GM12873 (cell line): ENCODE data around the gene ANG.

ENCODE experiments used
- TF ChIP-seq, protein P1 (sequence below): IDR thresholded peaks from 2 replicates; pipeline ENCODE4 v1.5.1; 2012; ENCODE audit warnings: low read depth, mild to moderate bottlenecking, moderate library complexity, low read length, control low read depth; ENCODE audit not compliant: insufficient read depth; ENCODE audit errors: missing control alignments

The ANG gene

GRCh38 chr14:20680843-20681347 lies 7.7 kb upstream of the ANG start:
- TF ChIP-seq, protein P1, sequence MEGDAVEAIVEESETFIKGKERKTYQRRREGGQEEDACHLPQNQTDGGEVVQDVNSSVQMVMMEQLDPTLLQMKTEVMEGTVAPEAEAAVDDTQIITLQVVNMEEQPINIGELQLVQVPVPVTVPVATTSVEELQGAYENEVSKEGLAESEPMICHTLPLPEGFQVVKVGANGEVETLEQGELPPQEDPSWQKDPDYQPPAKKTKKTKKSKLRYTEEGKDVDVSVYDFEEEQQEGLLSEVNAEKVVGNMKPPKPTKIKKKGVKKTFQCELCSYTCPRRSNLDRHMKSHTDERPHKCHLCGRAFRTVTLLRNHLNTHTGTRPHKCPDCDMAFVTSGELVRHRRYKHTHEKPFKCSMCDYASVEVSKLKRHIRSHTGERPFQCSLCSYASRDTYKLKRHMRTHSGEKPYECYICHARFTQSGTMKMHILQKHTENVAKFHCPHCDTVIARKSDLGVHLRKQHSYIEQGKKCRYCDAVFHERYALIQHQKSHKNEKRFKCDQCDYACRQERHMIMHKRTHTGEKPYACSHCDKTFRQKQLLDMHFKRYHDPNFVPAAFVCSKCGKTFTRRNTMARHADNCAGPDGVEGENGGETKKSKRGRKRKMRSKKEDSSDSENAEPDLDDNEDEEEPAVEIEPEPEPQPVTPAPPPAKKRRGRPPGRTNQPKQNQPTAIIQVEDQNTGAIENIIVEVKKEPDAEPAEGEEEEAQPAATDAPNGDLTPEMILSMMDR = no peak

DNA sequence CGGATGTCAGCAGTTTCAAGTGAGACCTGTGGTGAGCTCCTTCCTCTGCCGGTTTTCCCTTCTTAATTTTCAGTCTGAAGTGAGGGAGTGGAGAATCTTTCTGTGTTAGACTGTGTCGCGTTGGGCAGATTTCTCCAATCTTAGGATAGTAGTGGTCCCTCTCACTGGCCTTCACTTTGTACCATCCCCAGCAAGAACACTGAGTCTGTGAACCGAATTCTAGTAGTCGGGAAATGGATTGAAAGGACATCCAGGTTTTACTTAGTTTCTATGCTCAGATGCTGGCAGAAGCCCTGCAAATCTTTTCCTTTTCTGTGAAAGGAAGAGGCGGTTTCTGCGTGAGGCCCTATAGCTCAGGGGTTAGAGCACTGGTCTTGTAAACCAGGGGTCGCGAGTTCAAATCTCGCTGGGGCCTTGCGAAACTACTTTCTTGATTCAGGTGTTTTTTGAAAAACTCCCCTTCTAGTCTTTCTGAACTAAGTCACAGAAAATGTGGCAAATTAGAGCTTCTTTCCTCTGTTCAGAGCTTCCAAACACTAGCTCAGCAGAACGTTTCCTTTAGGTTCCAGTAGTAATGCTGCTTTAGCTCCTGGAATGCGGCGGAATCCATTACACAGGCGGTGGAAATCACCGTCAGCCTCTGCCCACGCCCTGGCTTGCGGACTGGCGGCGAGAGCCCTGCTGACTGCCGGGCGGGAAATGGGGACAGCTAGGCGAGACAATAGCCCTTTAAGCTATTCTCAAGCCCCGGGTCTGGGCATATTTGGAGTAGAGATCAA lies 7.0 kb upstream of the ANG start:
- TF ChIP-seq, protein P1 = no peak

- TF ChIP-seq, protein P1 = no peak
These were observed 6.5 kb upstream of the ANG start for GRCh38 chr14:20682127-20682434.

- TF ChIP-seq, protein P1 = no peak
These were observed 6.0 kb upstream of the ANG start for GRCh38 chr14:20682435-20683124.

DNA sequence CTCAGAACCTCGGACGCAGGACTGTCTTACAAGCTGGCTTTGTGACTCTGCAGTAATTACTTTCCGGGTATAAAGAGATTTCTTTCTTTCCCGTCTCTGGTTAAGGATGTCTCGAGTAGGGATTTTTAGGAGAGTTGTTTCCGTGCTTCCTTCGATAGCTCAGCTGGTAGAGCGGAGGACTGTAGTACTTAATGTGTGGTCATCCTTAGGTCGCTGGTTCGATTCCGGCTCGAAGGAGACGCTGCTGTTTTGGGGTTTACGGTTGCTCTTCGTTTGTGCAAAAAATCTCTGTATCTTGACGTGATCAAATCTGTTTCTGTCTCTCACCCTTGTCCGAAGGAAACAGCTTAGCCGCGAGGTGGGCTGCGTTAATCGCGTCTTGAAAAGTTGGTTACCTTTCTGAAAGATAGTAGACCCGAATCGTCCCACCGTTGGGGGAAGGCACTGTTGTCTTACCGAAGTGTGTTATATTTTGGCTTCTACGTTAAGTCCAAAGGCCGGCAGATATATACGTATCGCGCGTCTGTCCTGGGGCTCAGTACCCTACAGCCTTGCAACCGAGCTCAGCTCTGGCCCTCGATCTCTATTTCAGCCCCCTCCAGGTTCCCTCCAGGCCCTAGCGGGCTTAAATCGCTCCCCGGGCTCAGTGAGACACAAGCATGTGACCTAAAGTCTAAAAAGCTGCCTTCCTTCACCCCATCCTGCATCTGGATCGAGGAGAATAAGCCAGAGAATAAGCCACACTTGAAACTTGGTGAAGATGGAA lies 5.3 kb upstream of the ANG start:
- TF ChIP-seq, protein P1 = no peak

- TF ChIP-seq, protein P1 = no peak
These were observed 4.5 kb upstream of the ANG start, which contains the start of gene RNASE4 for GRCh38 chr14:20683891-20684661. RNASE4 (plus strand) TSS chr14:20684560; CDS start chr14:20699372, 14,812 bp downstream.
